Neural cell (in vitro differentiated cells): ENCODE data around the gene ZC3H6. TPM values are rescaled to one million over a fixed set of nuclear protein-coding genes. Genes with fewer than 3 reads are reported as not detected.

ENCODE experiments used
- H2AFZ ChIP-seq: fragments of 200-600, 300-800 bp; sonication (generic), shearing (Covaris generic); 2 replicates; pipeline ENCODE4 v1.6.0; 2014; ENCODE audit warnings: low read depth, mild to moderate bottlenecking, antibody characterized with exemption, low read length, moderate library complexity
- H3F3A ChIP-seq: fragments of 200-600 bp; shearing (Covaris generic); 2 replicates; pipeline ENCODE4 v1.6.1; 2016; ENCODE audit warnings: mild to moderate bottlenecking, moderate library complexity, mixed read lengths, antibody characterized with exemption, low read length; ENCODE audit not compliant: insufficient read depth, poor library complexity, severe bottlenecking
- H3K27ac ChIP-seq: fragments of 200-600, 300-800 bp; sonication (generic), shearing (Covaris generic); 2 replicates; pipeline ENCODE4 v1.5.1; 2014; ENCODE audit warnings: mild to moderate bottlenecking, low read length, moderate library complexity
- H3K27me3 ChIP-seq: fragments of 300-800, 200-600 bp; sonication (generic), shearing (Covaris generic); 2 replicates; pipeline ENCODE4 v1.6.0; 2014; ENCODE audit warnings: mild to moderate bottlenecking, low read depth, low read length, moderate library complexity; ENCODE audit not compliant: insufficient read depth
- H3K36me3 ChIP-seq: fragments of 300-800, 200-600 bp; sonication (generic), shearing (Covaris generic); 2 replicates; pipeline ENCODE4 v1.5.1; 2014; ENCODE audit warnings: mild to moderate bottlenecking, antibody characterized with exemption, low read length, moderate library complexity; ENCODE audit not compliant: insufficient read depth
- H3K4me2 ChIP-seq: fragments of 300-800, 200-600 bp; sonication (generic), shearing (Covaris generic); 2 replicates; pipeline ENCODE4 v1.6.0; 2014; ENCODE audit warnings: mild to moderate bottlenecking, low read length
- H3K4me3 ChIP-seq: fragments of 300-800, 200-600 bp; sonication (generic), shearing (Covaris generic); 2 replicates; pipeline ENCODE4 v1.5.1; 2014; ENCODE audit warnings: mild to moderate bottlenecking, low read length, moderate library complexity
- H3K79me2 ChIP-seq: fragments of 200-600 bp; shearing (Covaris generic); replicated peaks from 2 replicates; pipeline ENCODE4 v1.6.0; 2014; ENCODE audit warnings: mild to moderate bottlenecking, low read length, moderate library complexity; ENCODE audit not compliant: insufficient read depth
- H3K9ac ChIP-seq: fragments of 300-800, 200-600 bp; sonication (generic), shearing (Covaris generic); 2 replicates; pipeline ENCODE4 v1.6.1; 2016; ENCODE audit warnings: mild to moderate bottlenecking, low read length, mixed read lengths
- H3K9me2 ChIP-seq: fragments of 200-600 bp; shearing (Covaris generic); 2 replicates; pipeline ENCODE4 v1.6.1; 2016; ENCODE audit warnings: mild to moderate bottlenecking, low read length, mixed read lengths; ENCODE audit not compliant: insufficient read depth
- H3K9me3 ChIP-seq: fragments of 200-600, 300-800 bp; sonication (generic), shearing (Covaris generic); 2 replicates; pipeline ENCODE4 v1.6.1; 2016; ENCODE audit warnings: mild to moderate bottlenecking, mixed run types, low read length, moderate library complexity, mixed read lengths
- H4K20me1 ChIP-seq: fragments of 200-600 bp; shearing (Covaris generic); 2 replicates; pipeline ENCODE4 v1.6.1; 2016; ENCODE audit warnings: mild to moderate bottlenecking, mixed run types; ENCODE audit not compliant: insufficient read depth
- EP300 ChIP-seq: fragments of 450-650 bp; conservative IDR thresholded peaks from 2 replicates; pipeline ENCODE4 v1.6.1; 2014; ENCODE audit warnings: antibody characterized with exemption, mild to moderate bottlenecking, moderate library complexity; ENCODE audit not compliant: poor library complexity, severe bottlenecking
- EZH2 ChIP-seq: fragments of 200-600, 300-800 bp; shearing (Covaris generic), sonication (generic); IDR thresholded peaks from 2 replicates; pipeline ENCODE4 v1.6.1; 2014; ENCODE audit warnings: antibody characterized with exemption, low read length, borderline replicate concordance, mild to moderate bottlenecking; ENCODE audit not compliant: insufficient read depth, poor library complexity, severe bottlenecking
- MXI1 ChIP-seq: fragments of 450-650 bp; conservative IDR thresholded peaks from 2 replicates; pipeline ENCODE4 v1.6.1; 2014; ENCODE audit warnings: antibody characterized with exemption, mild to moderate bottlenecking; ENCODE audit not compliant: poor library complexity, severe bottlenecking
- POLR2AphosphoS5 ChIP-seq: IDR thresholded peaks from 2 replicates; pipeline ENCODE4 v1.6.1; 2012
- RAD21 ChIP-seq: fragments of 450-650 bp; conservative IDR thresholded peaks from 2 replicates; pipeline ENCODE4 v1.6.1; 2014; ENCODE audit warnings: antibody characterized with exemption, mild to moderate bottlenecking, moderate library complexity
- REST ChIP-seq: IDR thresholded peaks from 2 replicates; pipeline ENCODE4 v1.6.1; 2012; ENCODE audit warnings: borderline replicate concordance
- SMC3 ChIP-seq: fragments of 450-650 bp; conservative IDR thresholded peaks from 2 replicates; pipeline ENCODE4 v1.6.1; 2014; ENCODE audit warnings: antibody characterized with exemption, mild to moderate bottlenecking, moderate library complexity; ENCODE audit not compliant: poor library complexity
- TAF1 ChIP-seq: IDR thresholded peaks from 2 replicates; pipeline ENCODE4 v1.6.1; 2012; ENCODE audit warnings: low read depth
- polyA plus RNA-seq: library from polyadenylated mRNA; depleted of rRNA; stranded (reverse); fragments of >200 nt; gene quantifications from 2 replicates; pipeline ENCODE4 v1.2.3, GENCODE V29; 2014
- TF ChIP-seq, protein P1 (sequence below): fragments of 450-650 bp; IDR thresholded peaks from 2 replicates; pipeline ENCODE4 v1.5.1; 2014; ENCODE audit warnings: antibody characterized with exemption, mild to moderate bottlenecking, moderate library complexity; ENCODE audit not compliant: poor library complexity, severe bottlenecking

ZC3H6 gene
- polyA plus RNA-seq, 1 donor from 2014 or later: 6.1 TPM

DNA sequence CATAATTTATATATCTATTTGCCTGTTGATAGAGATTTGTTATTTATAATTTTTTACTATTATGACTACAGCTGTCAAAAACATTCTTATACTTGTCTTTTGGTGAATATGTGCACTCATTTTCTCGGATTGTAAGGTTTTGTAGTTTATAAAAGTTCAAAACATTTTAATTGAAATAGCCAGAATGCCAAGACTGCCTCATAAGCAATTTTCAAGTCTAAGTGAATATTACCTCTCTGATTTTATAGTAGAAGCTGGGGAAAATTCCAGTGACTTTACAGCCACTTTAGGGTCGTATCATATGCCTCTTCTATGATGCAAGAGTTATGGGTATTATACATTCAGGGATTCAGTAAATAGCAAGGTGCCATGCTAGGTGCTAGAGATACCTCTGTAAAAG, 21.0 kb downstream of the ZC3H6 start:
- Histone ChIP-seq H3K9me3 (no peaks in the 10 kb centered on the region), H3K36me3 (no peaks in the 10 kb centered on the region)

DNA sequence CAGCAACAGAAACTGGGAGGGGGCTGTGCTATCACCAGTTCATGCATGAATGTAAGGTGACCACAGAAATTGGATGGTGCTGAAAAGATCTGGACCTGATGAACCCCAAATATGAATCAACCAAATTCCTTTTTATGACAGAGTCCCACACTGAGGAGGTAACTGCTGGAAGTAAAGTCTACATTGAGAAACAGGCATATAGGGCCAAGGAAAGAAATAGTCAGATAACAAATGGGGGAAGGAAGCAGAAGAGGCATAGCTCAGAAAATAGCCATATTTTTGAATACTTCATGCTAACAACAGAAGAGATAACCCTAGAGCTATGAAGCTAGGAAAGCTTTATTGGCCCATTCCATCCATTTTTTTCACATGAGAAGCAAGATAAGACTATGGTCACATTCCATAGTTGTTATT, 25.8 kb downstream of the ZC3H6 start:
- Histone ChIP-seq H4K20me1 (no peaks in the 10 kb centered on the region), H3K9ac (no peak overlapping the region), H3K9me3 (no peaks in the 10 kb centered on the region), H3K36me3 (peaks cover 6% of the 10 kb centered on the region), H3K9me2 (no peaks in the 10 kb centered on the region), H3K27me3 (no peaks in the 10 kb centered on the region), H3K79me2 (no peaks in the 10 kb centered on the region), H2AFZ (no peak overlapping the region), H3K4me2 (no peak overlapping the region), H3F3A (no peaks in the 10 kb centered on the region), H3K27ac (no peak overlapping the region), H3K4me3 (no peak overlapping the region)
- no peak for TF ChIP-seq TAF1
- no peak for TF ChIP-seq POLR2AphosphoS5
- no peak for TF ChIP-seq EP300
- no peak for TF ChIP-seq EZH2
- TF ChIP-seq SMC3: no peak
- no peak for TF ChIP-seq MXI1
- TF ChIP-seq RAD21: no peak
- TF ChIP-seq REST: no peak
- TF ChIP-seq, protein P1, sequence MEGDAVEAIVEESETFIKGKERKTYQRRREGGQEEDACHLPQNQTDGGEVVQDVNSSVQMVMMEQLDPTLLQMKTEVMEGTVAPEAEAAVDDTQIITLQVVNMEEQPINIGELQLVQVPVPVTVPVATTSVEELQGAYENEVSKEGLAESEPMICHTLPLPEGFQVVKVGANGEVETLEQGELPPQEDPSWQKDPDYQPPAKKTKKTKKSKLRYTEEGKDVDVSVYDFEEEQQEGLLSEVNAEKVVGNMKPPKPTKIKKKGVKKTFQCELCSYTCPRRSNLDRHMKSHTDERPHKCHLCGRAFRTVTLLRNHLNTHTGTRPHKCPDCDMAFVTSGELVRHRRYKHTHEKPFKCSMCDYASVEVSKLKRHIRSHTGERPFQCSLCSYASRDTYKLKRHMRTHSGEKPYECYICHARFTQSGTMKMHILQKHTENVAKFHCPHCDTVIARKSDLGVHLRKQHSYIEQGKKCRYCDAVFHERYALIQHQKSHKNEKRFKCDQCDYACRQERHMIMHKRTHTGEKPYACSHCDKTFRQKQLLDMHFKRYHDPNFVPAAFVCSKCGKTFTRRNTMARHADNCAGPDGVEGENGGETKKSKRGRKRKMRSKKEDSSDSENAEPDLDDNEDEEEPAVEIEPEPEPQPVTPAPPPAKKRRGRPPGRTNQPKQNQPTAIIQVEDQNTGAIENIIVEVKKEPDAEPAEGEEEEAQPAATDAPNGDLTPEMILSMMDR: no peak

More for the DNA sequence above, 21.0 kb downstream of the ZC3H6 start:
- Histone ChIP-seq H3K4me3 (no peak overlapping the region), H3K27ac (no peak overlapping the region), H3K79me2 (no peaks in the 10 kb centered on the region), H3K27me3 (no peaks in the 10 kb centered on the region), H4K20me1 (no peaks in the 10 kb centered on the region), H3F3A (no peaks in the 10 kb centered on the region), H3K4me2 (no peak overlapping the region), H3K9ac (no peak overlapping the region), H2AFZ (no peak overlapping the region), H3K9me2 (no peaks in the 10 kb centered on the region)
- no peak for TF ChIP-seq TAF1
- no peak for TF ChIP-seq EZH2
- no peak for TF ChIP-seq REST
- no peak for TF ChIP-seq RAD21
- no peak for TF ChIP-seq SMC3
